Non-pigmented ciliary epithelial cell (primary cell): ENCODE measurements around the gene ARVCF.

Experiments
- DNase-seq: peaks from one replicate; pipeline ENCODE4 v3.0.0-alpha.2; 2010; ENCODE audit warnings: low read depth

ARVCF gene

GRCh38 chr22:19973551-19974267 is 42.9 kb downstream of the ARVCF start:
- no peak for DNase-seq

GRCh38 chr22:19972652-19973550 is 43.7 kb downstream of the ARVCF start:
- no peak for DNase-seq

GRCh38 chr22:19972251-19972650 is 44.4 kb downstream of the ARVCF start:
- DNase-seq = no peak

DNA sequence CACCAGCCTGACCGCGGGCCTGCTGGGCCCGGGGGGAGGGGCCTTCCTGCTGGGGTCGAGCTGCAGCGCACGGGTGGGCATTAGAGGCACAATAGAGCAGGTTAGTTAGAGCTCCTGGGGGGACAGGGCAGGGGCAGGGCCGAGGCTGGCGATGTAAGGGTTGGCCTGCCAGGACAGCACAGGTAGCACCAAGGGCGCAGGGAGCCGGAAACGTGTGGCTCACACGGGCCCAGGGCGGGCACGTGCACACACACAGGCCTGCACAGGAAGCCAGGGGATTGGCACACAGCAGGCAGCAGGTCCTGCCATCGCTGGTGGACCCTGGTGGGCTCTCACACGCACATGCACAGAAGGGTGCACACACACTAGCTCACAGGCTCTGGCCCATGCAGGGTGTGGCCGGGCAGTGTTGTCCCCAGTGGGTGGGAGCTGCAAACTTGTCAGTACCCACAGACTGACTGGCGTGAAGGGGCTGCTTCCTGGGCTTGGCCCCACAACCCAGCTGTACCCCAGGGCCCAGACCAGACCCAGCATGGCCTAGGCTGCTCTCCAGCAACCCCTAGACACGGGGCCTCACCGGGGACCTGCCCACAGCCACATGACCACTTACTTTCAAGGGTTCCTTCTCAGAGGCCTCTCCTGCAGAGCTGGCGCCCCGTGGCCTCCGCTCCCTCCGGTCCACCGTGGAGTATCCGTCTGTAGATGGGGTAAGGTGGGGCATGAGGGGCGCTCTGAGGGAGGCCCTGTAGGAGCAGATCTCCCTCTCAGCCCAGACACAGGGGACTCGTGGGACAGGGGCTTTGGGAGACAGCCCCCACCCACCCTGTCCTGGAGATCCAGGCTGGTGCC is 45.1 kb downstream of the ARVCF start:
- DNase-seq = no peak

DNA sequence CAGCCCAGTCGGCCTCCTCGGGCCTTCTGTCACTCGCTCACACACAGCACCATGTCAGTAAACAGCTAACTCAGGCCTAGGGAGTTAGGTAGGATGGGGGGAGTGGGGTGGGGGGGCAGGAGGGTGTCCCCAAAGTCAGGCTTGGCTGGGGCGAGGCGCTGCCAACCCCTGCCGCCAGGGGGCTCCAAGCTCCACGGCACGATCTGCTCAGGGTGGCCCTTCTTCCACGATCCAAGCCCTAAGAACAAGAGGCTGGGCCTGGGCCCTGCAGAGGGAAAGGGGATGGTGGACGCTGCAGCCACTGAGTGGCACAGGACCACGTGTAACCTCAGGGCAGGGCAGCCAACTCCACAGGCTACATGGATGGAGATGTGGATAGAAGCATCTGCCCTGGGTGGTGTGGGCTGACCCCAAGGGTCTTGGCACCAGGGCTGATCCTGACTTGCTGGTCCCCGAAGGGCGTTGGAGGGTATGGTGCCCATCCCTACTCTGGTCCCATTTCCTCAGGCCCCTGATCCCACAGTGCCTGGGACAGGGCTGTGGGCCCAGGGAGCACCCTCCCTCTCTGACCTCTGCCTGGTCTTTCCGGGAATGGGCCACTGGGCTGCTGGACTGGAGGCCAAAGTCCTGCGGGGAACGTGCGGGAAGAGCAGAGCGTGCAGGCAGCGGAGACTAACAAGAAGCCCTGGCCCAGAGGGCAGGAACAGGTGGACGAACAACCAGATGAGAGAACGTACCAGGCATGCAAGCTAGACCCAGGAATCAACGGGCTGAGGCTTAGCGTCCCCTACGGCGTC is 45.9 kb downstream of the ARVCF start:
- DNase-seq = no peak

GRCh38 chr22:19970031-19970478 is 46.6 kb downstream of the ARVCF start:
- no peak for DNase-seq

DNA sequence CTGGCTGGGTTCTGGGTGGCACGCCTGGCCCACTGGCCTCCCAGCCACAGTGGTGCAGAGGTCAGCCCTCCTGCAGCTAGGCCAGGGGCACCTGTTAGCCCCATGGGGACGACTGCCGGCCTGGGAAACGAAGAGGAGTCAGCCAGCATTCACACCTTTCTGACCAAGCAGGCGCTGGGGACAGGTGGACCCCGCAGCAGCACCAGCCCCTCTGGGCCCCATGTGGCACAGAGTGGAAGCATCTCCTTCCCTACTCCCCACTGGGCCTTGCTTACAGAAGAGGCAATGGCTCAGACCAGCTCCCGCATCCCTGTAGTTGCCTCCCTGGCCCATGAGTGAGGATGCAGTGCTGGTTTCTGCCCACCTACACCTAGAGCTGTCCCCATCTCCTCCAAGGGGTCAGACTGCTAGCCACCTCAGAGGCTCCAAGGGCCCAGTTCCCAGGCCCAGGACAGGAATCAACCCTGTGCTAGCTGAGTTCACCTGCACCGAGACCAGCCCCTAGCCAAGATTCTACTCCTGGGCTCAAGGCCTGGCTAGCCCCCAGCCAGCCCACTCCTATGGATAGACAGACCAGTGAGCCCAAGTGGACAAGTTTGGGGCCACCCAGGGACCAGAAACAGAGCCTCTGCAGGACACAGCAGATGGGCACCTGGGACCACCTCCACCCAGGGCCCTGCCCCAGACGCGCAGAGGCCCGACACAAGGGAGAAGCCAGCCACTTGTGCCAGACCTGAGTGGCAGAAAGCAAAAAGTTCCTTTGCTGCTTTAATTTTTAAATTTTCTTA is 47.3 kb downstream of the ARVCF start:
- no peak for DNase-seq

- no peak for DNase-seq
Observed at GRCh38 chr22:19968450-19968891, 48.2 kb downstream of the ARVCF start.

GRCh38 chr22:19967850-19968449 is 48.7 kb downstream of the ARVCF start:
- DNase-seq = no peak

- no peak for DNase-seq
Observed at GRCh38 chr22:19966908-19967750, 49.5 kb downstream of the ARVCF start.

DNA sequence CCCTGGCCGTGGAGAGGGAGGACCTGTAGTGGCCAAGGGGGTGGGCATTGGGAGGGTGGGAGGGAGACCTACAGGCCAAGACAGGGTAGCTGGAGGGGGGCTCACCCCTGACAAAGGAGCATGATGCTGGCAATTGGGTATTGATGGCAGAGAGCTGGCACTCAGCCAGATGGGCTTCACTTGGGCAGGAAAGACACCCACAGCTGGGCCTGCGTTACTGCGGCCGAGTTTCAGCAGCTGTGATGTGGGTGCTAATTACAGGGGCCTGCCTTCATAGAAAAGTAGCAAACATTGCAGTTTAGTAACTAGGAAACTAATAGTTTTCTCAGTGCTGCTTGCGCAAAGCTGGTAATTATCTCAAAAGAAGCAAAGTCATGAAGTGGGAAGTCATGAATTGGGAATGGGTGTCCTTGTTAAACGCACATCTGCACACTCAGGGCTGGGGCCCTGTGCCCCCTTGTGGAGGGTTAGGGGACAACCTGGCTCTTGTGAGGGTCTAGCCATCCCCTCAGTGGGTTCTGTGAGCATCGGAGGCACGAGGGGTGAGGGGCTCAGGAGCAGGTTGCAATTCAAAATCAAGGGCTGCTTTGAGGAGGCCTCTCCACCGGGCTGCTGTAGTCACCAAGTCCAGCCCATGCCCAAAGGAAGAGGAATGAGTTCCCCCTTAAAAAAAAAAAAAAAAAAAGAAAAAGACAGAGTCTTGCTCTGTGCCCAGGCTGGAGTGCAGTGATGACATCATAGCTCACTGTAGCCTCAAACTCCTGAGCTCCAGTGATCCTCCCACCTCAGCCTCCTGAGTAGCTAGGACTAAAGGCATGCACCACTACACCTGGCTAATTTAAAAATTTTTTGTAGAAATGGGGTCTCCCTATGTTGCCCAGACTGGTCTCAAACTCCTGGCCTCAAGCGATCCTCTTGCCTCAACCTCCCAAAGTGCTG is 50.6 kb downstream of the ARVCF start:
- no peak for DNase-seq

DNA sequence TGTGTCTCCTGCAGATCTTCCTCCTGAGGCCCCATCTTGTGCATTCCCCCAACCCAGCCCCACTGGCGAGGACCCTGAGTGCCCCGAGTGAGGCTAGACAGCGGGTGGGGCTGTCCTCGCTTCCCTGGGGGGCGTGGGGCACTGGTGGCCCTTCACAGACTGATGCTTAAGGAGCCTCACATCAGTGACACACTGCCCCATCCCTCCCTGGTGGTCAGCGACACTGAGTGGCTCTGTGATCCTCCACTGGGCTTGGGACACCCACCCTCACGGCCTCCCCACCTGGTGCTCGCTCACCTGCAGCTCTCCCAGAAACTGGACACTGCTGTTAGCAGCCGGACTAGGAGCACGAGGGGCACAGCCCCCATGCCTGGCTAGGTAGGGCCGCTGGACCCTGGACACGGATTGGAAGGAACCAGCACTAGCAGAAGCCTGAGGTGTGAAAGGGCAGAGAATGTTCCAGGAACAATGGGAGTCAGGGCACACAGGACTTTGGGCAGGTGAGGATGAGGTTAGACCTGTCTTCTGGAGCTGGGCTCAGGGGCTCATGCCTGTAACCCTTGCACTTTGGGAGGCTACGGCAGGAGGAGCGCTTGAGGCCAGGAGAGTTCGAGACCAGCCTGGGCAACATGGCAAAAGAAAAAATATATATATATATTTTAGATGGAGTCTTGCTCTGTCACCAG is 51.8 kb downstream of the ARVCF start:
- DNase-seq = no peak

DNA sequence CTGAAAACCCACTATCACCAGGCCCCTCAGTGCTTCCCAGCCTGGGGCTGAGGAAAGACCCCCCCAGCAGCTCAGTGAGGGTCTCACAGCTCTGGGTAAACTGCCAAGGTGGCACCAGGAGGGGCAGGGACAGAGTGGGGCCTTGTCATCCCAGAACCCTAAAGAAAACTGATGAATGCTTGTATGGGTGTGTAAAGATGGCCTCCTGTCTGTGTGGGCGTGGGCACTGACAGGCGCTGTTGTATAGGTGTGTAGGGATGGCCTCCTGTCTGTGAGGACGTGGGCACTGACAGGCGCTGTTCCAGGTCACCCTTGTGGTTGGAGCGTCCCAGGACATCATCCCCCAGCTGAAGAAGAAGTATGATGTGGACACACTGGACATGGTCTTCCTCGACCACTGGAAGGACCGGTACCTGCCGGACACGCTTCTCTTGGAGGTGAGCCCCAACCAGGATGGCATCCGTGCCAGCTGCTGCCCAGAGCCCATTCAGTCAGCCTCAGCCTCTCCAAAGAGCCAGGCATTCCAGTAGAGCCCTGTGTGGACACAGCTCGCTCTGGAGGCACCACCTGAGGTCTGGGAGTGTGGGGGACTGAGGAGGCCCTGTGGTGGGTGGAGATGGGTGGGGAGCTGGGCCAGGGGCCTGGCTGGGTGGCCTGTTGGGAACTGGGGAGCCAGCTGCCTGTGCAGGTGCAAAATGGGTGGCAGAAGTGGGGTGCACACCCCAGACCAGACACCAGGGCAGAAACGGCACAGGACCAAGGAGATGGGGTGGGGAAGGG is 52.6 kb downstream of the ARVCF start:
- no peak for DNase-seq

GRCh38 chr22:19962909-19963806 is 53.5 kb downstream of the ARVCF start:
- no peak for DNase-seq

GRCh38 chr22:19962246-19962908 is 54.2 kb downstream of the ARVCF start:
- DNase-seq = no peak
